Brain pericyte (primary cell): ENCODE measurements around the gene PRR23E.

Source experiments
- DNase-seq: peaks from one replicate; pipeline ENCODE4 v3.0.0-alpha.2; 2012; ENCODE audit warnings: low read depth, low spot score

PRR23E gene

GRCh38 chr3:127164615-127165014 lies 28.3 kb upstream of the PRR23E start:
- DNase-seq = no peak

GRCh38 chr3:127165036-127165435 lies 27.9 kb upstream of the PRR23E start:
- DNase-seq = no peak

- DNase-seq = no peak
Observed at GRCh38 chr3:127165694-127166485, 27.0 kb upstream of the PRR23E start.

GRCh38 chr3:127166501-127167065 lies 26.3 kb upstream of the PRR23E start:
- DNase-seq = no peak

GRCh38 chr3:127167315-127168043 lies 25.5 kb upstream of the PRR23E start:
- DNase-seq = no peak

GRCh38 chr3:127168271-127168670 lies 24.7 kb upstream of the PRR23E start:
- DNase-seq = no peak

GRCh38 chr3:127170814-127171213 lies 22.1 kb upstream of the PRR23E start:
- DNase-seq = no peak

GRCh38 chr3:127171320-127171719 lies 21.6 kb upstream of the PRR23E start:
- no peak for DNase-seq

GRCh38 chr3:127171721-127172120 lies 21.2 kb upstream of the PRR23E start:
- no peak for DNase-seq

- no peak for DNase-seq
Observed at GRCh38 chr3:127172211-127172610, 20.7 kb upstream of the PRR23E start.

GRCh38 chr3:127172781-127173515 lies 20.0 kb upstream of the PRR23E start:
- no peak for DNase-seq

- DNase-seq = no peak
Observed at GRCh38 chr3:127173516-127174166, 19.3 kb upstream of the PRR23E start.

- no peak for DNase-seq
Observed at GRCh38 chr3:127174284-127174683, 18.6 kb upstream of the PRR23E start.

GRCh38 chr3:127174715-127175140 lies 18.2 kb upstream of the PRR23E start:
- DNase-seq = no peak

- DNase-seq = no peak
Observed at GRCh38 chr3:127175272-127175671, 17.7 kb upstream of the PRR23E start.

GRCh38 chr3:127177226-127177625 lies 15.7 kb upstream of the PRR23E start:
- no peak for DNase-seq

- DNase-seq = no peak
Observed at GRCh38 chr3:127180859-127181258, 12.1 kb upstream of the PRR23E start.

- DNase-seq = no peak
Observed at GRCh38 chr3:127182431-127182830, 10.5 kb upstream of the PRR23E start.

- no peak for DNase-seq
Observed at GRCh38 chr3:127182848-127183714, 9.8 kb upstream of the PRR23E start.
